ENCODE measurements around the gene LINS1. TPM values are rescaled to one million over a fixed set of nuclear protein-coding genes. Genes with fewer than 3 reads are reported as not detected.

The LINS1 gene
- polyA plus RNA-seq, 1 donor (not counting 4 experiments of a cell fraction or from before 2014, with no cell fraction given), result 19.4 TPM

DNA sequence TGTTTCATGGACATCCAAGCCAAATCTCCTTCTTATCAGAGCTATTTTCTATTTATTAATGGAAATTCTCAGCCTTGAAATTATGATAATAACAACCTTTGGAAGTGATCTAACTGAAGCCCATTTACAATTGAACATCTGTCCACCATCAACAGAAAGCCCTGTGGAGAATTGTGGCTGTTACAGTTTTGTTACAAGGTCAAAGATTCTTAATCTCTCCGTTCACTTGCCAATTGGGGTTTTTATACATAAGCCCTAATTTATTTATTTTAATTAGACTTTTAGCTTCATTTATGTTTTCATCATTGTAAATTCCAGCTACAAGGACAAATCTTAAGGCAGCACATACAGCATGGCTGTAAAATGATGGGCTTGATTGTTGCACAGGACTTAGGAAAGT, 76.5 kb downstream of the LINS1 start:
- H3K4me3 ChIP-seq (ENCODE audit: control insufficient read depth in 2 of 3, extremely low read depth in 1 of 3, insufficient read depth in 2 of 3, low read depth in 1 of 3, low read length in 3 of 3), result no peak overlapping the region
- no peak overlapping the region for H3K4me2 ChIP-seq (ENCODE audit: control insufficient read depth, extremely low read depth, insufficient read depth, low read depth, low read length)
- TF ChIP-seq CTCF (optimal IDR thresholded peaks at IDR 0.05 in 1 of 3, IDR thresholded peaks at IDR 0.05 in 1 of 3, conservative IDR thresholded peaks at IDR 0.05 in 1 of 3; ENCODE audit: extremely low read depth in 1 of 3, insufficient read depth in 2 of 3, low read length in 3 of 3) (no peak), EZH2 (IDR thresholded peaks at IDR 0.05; ENCODE audit: low read length) (no peak)
- peaks cover 1 to 4% of the 10 kb centered on the region in 2 experiments for H3K36me3 ChIP-seq (ENCODE audit: control insufficient read depth in 2 of 2, extremely low read depth in 1 of 2, insufficient read depth in 2 of 2, low read length in 2 of 2)
- H3K9me1 ChIP-seq (ENCODE audit: control insufficient read depth, extremely low read depth, insufficient read depth, low read length), result no peaks in the 10 kb centered on the region
- no peak for FAIRE-seq
- H4K20me1 ChIP-seq (ENCODE audit: control insufficient read depth, extremely low read depth, insufficient read depth, low read length), result no peaks in the 10 kb centered on the region
- no peak overlapping the region for H2AFZ ChIP-seq (ENCODE audit: control insufficient read depth, low read length)
- no peak overlapping the region for H3K27ac ChIP-seq (ENCODE audit: control insufficient read depth, insufficient read depth, low read length)
- no peak for DNase-seq (ENCODE audit: low read depth, low spot score)
- H3K9ac ChIP-seq (ENCODE audit: control insufficient read depth, extremely low read depth, insufficient read depth, low read length), result no peak overlapping the region
- H3K9me3 ChIP-seq (ENCODE audit: control insufficient read depth, low read depth, low read length), result no peaks in the 10 kb centered on the region
- H3K79me2 ChIP-seq (ENCODE audit: control insufficient read depth, insufficient read depth, low read length), result peaks cover 2% of the 10 kb centered on the region
- no peaks in the 10 kb centered on the region for H3K27me3 ChIP-seq (ENCODE audit: control insufficient read depth, extremely low read depth, insufficient read depth, low read length)
- H3K4me1 ChIP-seq (ENCODE audit: control insufficient read depth, extremely low read depth, insufficient read depth, low read length), result peaks cover 18% of the 10 kb centered on the region
- dilution Hi-C loops (cut with MboI; ENCODE audit: extremely low pct_ligation_motif_present, low sequenced_read_pairs), result no loop called here

DNA sequence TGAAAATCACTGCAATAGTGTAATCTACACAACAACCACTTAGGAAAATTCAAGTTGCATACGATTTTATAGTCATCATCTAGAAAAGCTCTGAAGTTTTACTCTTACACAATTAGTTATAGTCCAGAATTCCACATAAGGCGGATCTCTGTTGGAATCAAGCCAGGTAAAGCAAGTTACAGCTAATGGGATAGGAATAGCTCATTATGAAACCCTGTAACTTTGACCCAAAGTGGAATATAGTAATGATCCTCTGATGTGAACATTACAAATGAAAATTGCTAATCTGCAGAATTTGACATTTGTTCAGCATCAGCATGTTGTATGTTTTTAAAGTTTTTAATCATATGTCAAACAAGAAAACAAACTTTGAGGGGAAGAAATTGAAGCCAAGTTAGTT, 77.7 kb downstream of the LINS1 start:
- H2AFZ ChIP-seq (ENCODE audit: control insufficient read depth, low read length), result no peak overlapping the region
- H3K9me1 ChIP-seq (ENCODE audit: control insufficient read depth, extremely low read depth, insufficient read depth, low read length), result no peaks in the 10 kb centered on the region
- no peak overlapping the region for H3K4me3 ChIP-seq (ENCODE audit: control insufficient read depth in 2 of 3, extremely low read depth in 1 of 3, insufficient read depth in 2 of 3, low read depth in 1 of 3, low read length in 3 of 3)
- no peaks in the 10 kb centered on the region for H4K20me1 ChIP-seq (ENCODE audit: control insufficient read depth, extremely low read depth, insufficient read depth, low read length)
- H3K4me2 ChIP-seq (ENCODE audit: control insufficient read depth, extremely low read depth, insufficient read depth, low read depth, low read length), result no peak overlapping the region
- H3K4me1 ChIP-seq (ENCODE audit: control insufficient read depth, extremely low read depth, insufficient read depth, low read length), result peaks cover 9% of the 10 kb centered on the region
- H3K27me3 ChIP-seq (ENCODE audit: control insufficient read depth, extremely low read depth, insufficient read depth, low read length), result no peaks in the 10 kb centered on the region
- H3K36me3 ChIP-seq (ENCODE audit: control insufficient read depth in 2 of 2, extremely low read depth in 1 of 2, insufficient read depth in 2 of 2, low read length in 2 of 2), result peaks cover 6 to 10% of the 10 kb centered on the region in 2 experiments
- peaks cover 2% of the 10 kb centered on the region for H3K79me2 ChIP-seq (ENCODE audit: control insufficient read depth, insufficient read depth, low read length)
- no peak overlapping the region for H3K27ac ChIP-seq (ENCODE audit: control insufficient read depth, insufficient read depth, low read length)
- TF ChIP-seq CTCF (optimal IDR thresholded peaks at IDR 0.05 in 1 of 3, IDR thresholded peaks at IDR 0.05 in 1 of 3, conservative IDR thresholded peaks at IDR 0.05 in 1 of 3; ENCODE audit: extremely low read depth in 1 of 3, insufficient read depth in 2 of 3, low read length in 3 of 3) (no peak), EZH2 (IDR thresholded peaks at IDR 0.05; ENCODE audit: low read length) (no peak)
- dilution Hi-C loops (cut with MboI; ENCODE audit: extremely low pct_ligation_motif_present, low sequenced_read_pairs), result no loop called here
- no peak for DNase-seq (ENCODE audit: low read depth, low spot score)
- FAIRE-seq, result no peak
- no peak overlapping the region for H3K9ac ChIP-seq (ENCODE audit: control insufficient read depth, extremely low read depth, insufficient read depth, low read length)
- no peaks in the 10 kb centered on the region for H3K9me3 ChIP-seq (ENCODE audit: control insufficient read depth, low read depth, low read length)

Data from keratinocyte (primary cell).